PC-9 (cell line): ENCODE results near the gene KLHDC7B. TPM values are rescaled to one million over a fixed set of nuclear protein-coding genes. Genes with fewer than 3 reads are reported as not detected.
A peak's percentile ranks its signal among the peaks of the same experiment; 100 is the strongest.

Experiments used
- BruUV-seq: library from RNA; stranded (reverse); fragments of 400-500 nt; replicated peaks from 2 replicates; lab custom pipeline; 2021; lab: Mats Ljungman, UMichigan
- CTCF ChIA-PET: fragments of 300-600 bp; sonication (Branson Sonifier 250); formaldehyde crosslinking; loops from one replicate; lab custom pipeline; 2022; ENCODE audit warnings: antibody characterized with exemption; lab: Charles Lee
- POLR2A ChIA-PET: fragments of 300-600 bp; sonication (Branson Sonifier 250); formaldehyde crosslinking; loops from one replicate; lab custom pipeline; 2022; ENCODE audit warnings: antibody characterized with exemption; ENCODE audit not compliant: unreplicated experiment; lab: Charles Lee
- DNase-seq, 2 experiments: peaks; one replicate each; pipeline versions ENCODE4 v3.0.0 to v3.0.0-alpha.2; 2015 to 2022; ENCODE audit warnings: mixed read lengths in 1 of 2
- H2AFZ ChIP-seq: fragments of 200-600 bp; sonication (generic); 2 replicates; pipeline ENCODE4 v1.8.1; 2017; ENCODE audit warnings: antibody characterized with exemption
- H3F3A ChIP-seq: fragments of 200-600 bp; sonication (generic); 2 replicates; pipeline ENCODE4 v1.8.1; 2017; ENCODE audit warnings: antibody characterized with exemption, mild to moderate bottlenecking, low read depth; ENCODE audit not compliant: insufficient read depth
- H3K27ac ChIP-seq: fragments of 200-600 bp; sonication (generic); 2 replicates; pipeline ENCODE4 v1.6.1; 2016; ENCODE audit warnings: mixed run types
- H3K27me3 ChIP-seq: fragments of 200-600 bp; sonication (generic); 2 replicates; pipeline ENCODE4 v1.6.1; 2016; ENCODE audit warnings: low read depth, mixed run types; ENCODE audit not compliant: insufficient read depth
- H3K36me3 ChIP-seq: fragments of 200-600 bp; sonication (generic); 2 replicates; pipeline ENCODE4 v1.6.1; 2016; ENCODE audit warnings: low read depth, mixed run types
- H3K4me1 ChIP-seq: fragments of 200-600 bp; sonication (generic); replicated peaks from 2 replicates; pipeline ENCODE4 v1.6.1; 2016; ENCODE audit warnings: mixed run types; ENCODE audit not compliant: insufficient read depth
- H3K4me2 ChIP-seq: fragments of 200-600 bp; sonication (generic); 2 replicates; pipeline ENCODE4 v1.6.1; 2017; ENCODE audit warnings: mixed run types
- H3K4me3 ChIP-seq: fragments of 200-600 bp; sonication (generic); 2 replicates; pipeline ENCODE4 v1.6.1; 2016; ENCODE audit warnings: mixed run types
- H3K79me2 ChIP-seq: fragments of 200-600 bp; sonication (generic); 2 replicates; pipeline ENCODE4 v1.6.1; 2017; ENCODE audit warnings: low read depth, mixed run types
- H3K9me2 ChIP-seq: fragments of 200-600 bp; sonication (generic); 2 replicates; pipeline ENCODE4 v1.8.1; 2017; ENCODE audit warnings: mild to moderate bottlenecking; ENCODE audit not compliant: insufficient read depth
- H3K9me3 ChIP-seq: fragments of 200-600 bp; sonication (generic); 2 replicates; pipeline ENCODE4 v1.8.1; 2016; ENCODE audit warnings: low read depth; ENCODE audit not compliant: insufficient read depth
- H4K20me1 ChIP-seq: fragments of 200-600 bp; sonication (generic); 2 replicates; pipeline ENCODE4 v1.8.1; 2017; ENCODE audit not compliant: insufficient read depth
- EZH2 ChIP-seq: fragments of 200-600 bp; sonication (generic); IDR thresholded peaks from 2 replicates; pipeline ENCODE4 v1.8.0; 2017; ENCODE audit warnings: antibody characterized with exemption, low read depth
- intact Hi-C: fragments of 100-400 bp; cut with micrococcal nuclease; formaldehyde crosslinking; loops from one replicate; pipeline ENCODE4 v1.10.0; 2022; ENCODE audit not compliant: unreplicated experiment
- total RNA-seq: library from RNA; stranded (reverse); gene quantifications from 2 replicates; pipeline ENCODE4 v1.2.3, GENCODE V29; 2021
- TF ChIP-seq, protein P1 (sequence below): fragments of 200-600 bp; sonication (generic); conservative IDR thresholded peaks from 2 replicates; pipeline ENCODE4 v1.6.1; 2017; ENCODE audit warnings: mixed run types, antibody characterized with exemption, mild to moderate bottlenecking, moderate library complexity

KLHDC7B gene
- total RNA-seq, 1 experiment from 2014 or later, result 0.72 TPM

DNA sequence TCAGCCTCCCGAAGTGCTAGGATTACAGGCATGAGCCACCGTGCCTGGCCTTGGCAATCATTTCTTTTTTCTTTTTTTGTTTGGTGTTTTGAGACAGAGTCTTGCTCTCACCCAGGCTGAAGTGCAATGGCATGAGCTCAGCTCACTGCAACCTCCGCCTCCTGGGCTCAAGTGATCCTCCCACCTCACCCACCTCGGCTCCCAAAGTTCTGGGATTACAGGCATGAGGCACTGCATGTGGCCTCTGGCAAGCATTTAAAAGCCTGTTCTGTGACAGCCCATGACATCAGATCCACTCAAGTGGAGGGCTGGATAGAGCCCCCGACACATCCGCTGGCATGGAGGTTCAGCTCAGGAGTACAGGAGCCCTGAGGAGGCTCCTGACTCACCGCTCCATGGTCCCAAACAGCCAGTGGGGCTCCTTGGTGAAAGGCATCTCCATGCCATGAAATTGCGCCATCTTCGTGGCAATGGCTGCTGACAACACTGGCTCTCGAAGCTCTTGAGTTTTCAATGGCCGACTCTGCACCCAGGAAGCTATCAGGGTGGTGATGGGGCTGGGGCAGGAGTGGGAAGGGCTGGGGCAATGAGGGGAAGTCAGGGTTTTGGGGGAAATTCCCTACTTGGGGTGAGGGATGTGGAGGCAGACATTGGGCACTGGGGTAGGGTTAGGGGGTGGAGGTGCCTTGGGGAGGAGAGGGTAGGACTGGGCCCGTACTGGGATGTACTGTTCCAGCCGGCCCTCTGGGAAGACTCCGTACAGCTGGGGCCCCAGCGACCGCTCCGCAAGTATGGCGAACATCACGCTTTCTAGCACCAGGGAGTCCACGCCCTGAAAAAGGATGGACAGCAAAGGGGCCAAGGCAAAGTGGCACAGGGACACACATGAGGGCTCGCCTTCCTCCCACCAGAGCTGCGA, 35.6 kb downstream of the KLHDC7B start:
- H3K4me2 ChIP-seq, result peak overlapping the region; percentile 90
- H3K79me2 ChIP-seq, result peaks cover 30% of the 10 kb centered on the region
- H4K20me1 ChIP-seq, result no peaks in the 10 kb centered on the region
- TF ChIP-seq, protein P1, sequence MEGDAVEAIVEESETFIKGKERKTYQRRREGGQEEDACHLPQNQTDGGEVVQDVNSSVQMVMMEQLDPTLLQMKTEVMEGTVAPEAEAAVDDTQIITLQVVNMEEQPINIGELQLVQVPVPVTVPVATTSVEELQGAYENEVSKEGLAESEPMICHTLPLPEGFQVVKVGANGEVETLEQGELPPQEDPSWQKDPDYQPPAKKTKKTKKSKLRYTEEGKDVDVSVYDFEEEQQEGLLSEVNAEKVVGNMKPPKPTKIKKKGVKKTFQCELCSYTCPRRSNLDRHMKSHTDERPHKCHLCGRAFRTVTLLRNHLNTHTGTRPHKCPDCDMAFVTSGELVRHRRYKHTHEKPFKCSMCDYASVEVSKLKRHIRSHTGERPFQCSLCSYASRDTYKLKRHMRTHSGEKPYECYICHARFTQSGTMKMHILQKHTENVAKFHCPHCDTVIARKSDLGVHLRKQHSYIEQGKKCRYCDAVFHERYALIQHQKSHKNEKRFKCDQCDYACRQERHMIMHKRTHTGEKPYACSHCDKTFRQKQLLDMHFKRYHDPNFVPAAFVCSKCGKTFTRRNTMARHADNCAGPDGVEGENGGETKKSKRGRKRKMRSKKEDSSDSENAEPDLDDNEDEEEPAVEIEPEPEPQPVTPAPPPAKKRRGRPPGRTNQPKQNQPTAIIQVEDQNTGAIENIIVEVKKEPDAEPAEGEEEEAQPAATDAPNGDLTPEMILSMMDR, result no peak
- no peak for TF ChIP-seq EZH2
- CTCF ChIA-PET, result no interaction called here
- intact Hi-C loops, result loop anchor here (5.0 kb wide), 1 partner anchor 74 kb away; the partner anchor contains the start of genes LMF2 and NCAPH2
- peaks cover 15% of the 10 kb centered on the region; the same call in 1 of the 2 replicates for H3F3A ChIP-seq
- no peaks in the 10 kb centered on the region for H3K9me3 ChIP-seq
- H3K36me3 ChIP-seq, result peaks cover 11% of the 10 kb centered on the region; the same call in 1 of the 2 replicates
- H3K27ac ChIP-seq, result peak overlapping the region; percentile 86; the same call in 1 of the 2 replicates
- POLR2A ChIA-PET, result interaction anchor here (0.5 to 1.2 kb wide), 2 partner anchors 18 to 73 kb away, joined by 3 to 7 read pairs; partner anchors contain the start of genes NCAPH2 and SYCE3
- H3K27me3 ChIP-seq, result no peaks in the 10 kb centered on the region
- no peak overlapping the region; the same call in 1 of the 2 replicates for H2AFZ ChIP-seq
- no peaks in the 10 kb centered on the region for H3K9me2 ChIP-seq
- BruUV-seq, result TSS peak; percentile 61
- peaks cover 18% of the 10 kb centered on the region for H3K4me1 ChIP-seq
- DNase-seq, result no peak
- peak overlapping the region; percentile 89 for H3K4me3 ChIP-seq

DNA sequence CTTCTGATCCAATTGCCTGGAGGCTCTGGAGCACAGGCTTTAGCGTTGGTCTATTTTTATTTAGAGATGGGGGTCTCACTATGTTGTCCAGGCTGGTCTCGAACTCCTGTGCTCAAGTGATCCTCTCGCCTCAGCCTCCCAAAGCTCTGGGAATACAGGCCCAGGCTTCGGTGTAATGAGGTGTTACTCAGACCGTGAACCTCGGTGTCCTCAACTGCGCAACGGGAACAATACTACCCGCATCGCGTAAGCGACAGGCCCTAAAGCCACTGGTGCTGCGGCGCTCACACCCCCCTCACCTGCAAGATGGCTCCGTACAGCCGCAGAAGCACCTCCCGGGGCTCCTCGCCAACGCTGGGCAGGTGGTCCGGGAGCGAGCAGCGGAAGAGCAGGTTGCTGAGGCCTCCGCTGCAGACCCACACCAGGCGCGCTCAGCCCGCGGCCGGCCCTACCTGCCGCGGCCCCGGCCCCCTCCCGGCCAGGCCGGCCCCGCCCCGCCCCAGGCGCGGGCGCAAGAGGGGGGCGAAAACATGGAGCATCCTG, 36.3 kb downstream of the KLHDC7B start:
- H3K4me1 ChIP-seq, result peaks cover 18% of the 10 kb centered on the region
- H3K27ac ChIP-seq, result peak overlapping the region; percentile 86
- H4K20me1 ChIP-seq, result no peaks in the 10 kb centered on the region
- peak overlapping the region; percentile 90 for H3K4me2 ChIP-seq
- DNase-seq, result peak in 1 of 2 experiments; percentile 50
- POLR2A ChIA-PET, result interaction anchor here (0.9 to 1.2 kb wide), 2 partner anchors 19 to 74 kb away, joined by 3 read pairs; partner anchors contain the start of genes LMF2, NCAPH2 and SYCE3
- peak overlapping the region; percentile 89 for H3K4me3 ChIP-seq
- peak overlapping the region; percentile 97 for H2AFZ ChIP-seq
- intact Hi-C loops, result loop anchor here (1.0 to 5.0 kb wide), 3 partner anchors 19 to 75 kb away; partner anchors contain the start of genes LMF2 and NCAPH2
- H3K79me2 ChIP-seq, result peaks cover 30% of the 10 kb centered on the region
- H3K36me3 ChIP-seq, result peaks cover 11% of the 10 kb centered on the region; the same call in 1 of the 2 replicates
- no TSS peak for BruUV-seq
- no peaks in the 10 kb centered on the region for H3K9me2 ChIP-seq
- TF ChIP-seq, protein P1, result no peak
- no peak for TF ChIP-seq EZH2
- no peaks in the 10 kb centered on the region for H3K27me3 ChIP-seq
- H3K9me3 ChIP-seq, result no peaks in the 10 kb centered on the region
- CTCF ChIA-PET, result no interaction called here
- H3F3A ChIP-seq, result peaks cover 15% of the 10 kb centered on the region; the same call in 1 of the 2 replicates
